CD14-positive monocyte (primary cell): ENCODE results near the gene STX10. TPM values are rescaled to one million over a fixed set of nuclear protein-coding genes. Genes with fewer than 3 reads are reported as not detected.
"Not testable (repeated sequence)": the region's sequence is repeated elsewhere in the genome, so short reads cannot be mapped to it uniquely, and the experiment has no call there.

Source experiments
- DNase-seq, 3 donors: peaks; one replicate each; pipeline ENCODE4 v3.0.0-alpha.2; 2011 to 2022
- H2AFZ ChIP-seq: 2 replicates; pipeline ENCODE4 v1.6.0; 2012; ENCODE audit warnings: mild to moderate bottlenecking, low read depth, low read length, inconsistent platforms; ENCODE audit not compliant: insufficient read depth, poor library complexity, severe bottlenecking
- H3K27ac ChIP-seq, 2 donors: 1 replicate in 1 of 2; 2 replicates in 1 of 2; pipeline ENCODE4 v1.5.1; 2012 to 2013; ENCODE audit warnings: low read length in 2 of 2, control low read depth in 1 of 2, inconsistent platforms in 1 of 2, low read depth in 1 of 2, mild to moderate bottlenecking in 1 of 2
- H3K27me3 ChIP-seq, 2 donors: one replicate each; pipeline versions ENCODE4 v1.6.0 to v1.6.1; 2011 to 2013; ENCODE audit warnings: low read length in 2 of 2; ENCODE audit not compliant: control insufficient read depth in 2 of 2, insufficient read depth in 2 of 2
- H3K36me3 ChIP-seq, 2 donors: replicated peaks in 1 of 2; 1 replicate in 1 of 2; 2 replicates in 1 of 2; pipeline versions ENCODE4 v1.5.1 to v1.6.1; 2012 to 2013; ENCODE audit warnings: low read length in 2 of 2, control low read depth in 1 of 2, inconsistent platforms in 1 of 2, mild to moderate bottlenecking in 1 of 2; ENCODE audit not compliant: insufficient read depth in 2 of 2, control insufficient read depth in 1 of 2
- H3K4me1 ChIP-seq, 2 donors: 1 replicate in 1 of 2; 2 replicates in 1 of 2; pipeline versions ENCODE4 v1.5.1 to v1.6.1; 2012 to 2013; ENCODE audit warnings: low read length in 2 of 2, control low read depth in 1 of 2, inconsistent platforms in 1 of 2, mild to moderate bottlenecking in 1 of 2, moderate library complexity in 1 of 2; ENCODE audit not compliant: insufficient read depth in 2 of 2, control insufficient read depth in 1 of 2
- H3K4me2 ChIP-seq: replicated peaks from 2 replicates; pipeline ENCODE3; 2012; ENCODE audit warnings: low read length, moderate library complexity, mild to moderate bottlenecking; ENCODE audit not compliant: poor library complexity, severe bottlenecking; ENCODE audit errors: extremely low read depth
- H3K4me3 ChIP-seq, 3 experiments: fragments of 200-600 bp in 1 of 3; sonication (generic) in 1 of 3; replicated peaks in 1 of 3; 1 replicate in 2 of 3; 2 replicates in 1 of 3; pipeline ENCODE4 v1.5.1; 2011 to 2013; ENCODE audit warnings: low read length in 3 of 3, mild to moderate bottlenecking in 3 of 3, control low read depth in 2 of 3, low read depth in 2 of 3, inconsistent platforms in 1 of 3, moderate library complexity in 1 of 3
- H3K79me2 ChIP-seq: 2 replicates; pipeline ENCODE4 v1.6.0; 2012; ENCODE audit warnings: mild to moderate bottlenecking, control low read depth, inconsistent platforms, low read length, moderate library complexity; ENCODE audit not compliant: insufficient read depth
- H3K9ac ChIP-seq: 2 replicates; pipeline ENCODE4 v1.6.0; 2017; ENCODE audit warnings: low read length, mild to moderate bottlenecking; ENCODE audit not compliant: insufficient read depth, poor library complexity, severe bottlenecking
- H3K9me3 ChIP-seq, 2 donors: replicated peaks in 1 of 2; 1 replicate in 1 of 2; 2 replicates in 1 of 2; pipeline versions ENCODE4 v1.5.1 to v1.6.1; 2012 to 2013; ENCODE audit warnings: low read length in 2 of 2, control low read depth in 1 of 2; ENCODE audit not compliant: control insufficient read depth in 1 of 2, insufficient read depth in 1 of 2
- H4K20me1 ChIP-seq: 2 replicates; pipeline ENCODE4 v1.6.0; 2012; ENCODE audit warnings: mild to moderate bottlenecking, low read length, control low read depth, moderate library complexity; ENCODE audit not compliant: insufficient read depth
- H3K27ac Mint-ChIP-seq, 7 donors: one replicate each; pipeline ENCODE4 v1.8.0; 2020; ENCODE audit warnings: mild to moderate bottlenecking in 7 of 7, mixed read lengths in 7 of 7, moderate library complexity in 6 of 7, inconsistent platforms in 2 of 7
- H3K27me3 Mint-ChIP-seq, 3 donors: one replicate each; pipeline ENCODE4 v1.8.0; 2021 to 2022; ENCODE audit warnings: low read depth in 3 of 3, mild to moderate bottlenecking in 3 of 3, mixed read lengths in 3 of 3, moderate library complexity in 3 of 3, inconsistent platforms in 1 of 3
- H3K36me3 Mint-ChIP-seq, 2 donors: one replicate each; pipeline ENCODE4 v1.8.0; 2020; ENCODE audit warnings: mixed read lengths in 2 of 2, inconsistent platforms in 1 of 2, mild to moderate bottlenecking in 1 of 2
- H3K4me1 Mint-ChIP-seq: one replicate; pipeline ENCODE4 v1.8.0; 2020; ENCODE audit warnings: mild to moderate bottlenecking, mixed read lengths
- H3K4me3 Mint-ChIP-seq, 2 donors: one replicate each; pipeline ENCODE4 v1.8.0; 2020; ENCODE audit warnings: mild to moderate bottlenecking in 2 of 2, mixed read lengths in 2 of 2, moderate library complexity in 1 of 2
- H3K9me3 Mint-ChIP-seq, 7 donors: one replicate each; pipeline ENCODE4 v1.8.0; 2020 to 2022; ENCODE audit warnings: mixed read lengths in 7 of 7, mild to moderate bottlenecking in 6 of 7, moderate library complexity in 6 of 7, inconsistent platforms in 2 of 7
- WGBS: methylation state at CpG from one replicate; pipeline ENCODE4 v1.1.5; 2013; ENCODE audit warnings: missing lambda C conversion rate; ENCODE audit not compliant: insufficient coverage; 5-methylcytosine and 5-hydroxymethylcytosine counted together
- intact Hi-C, 2 donors: fragments of 100-400 bp; cut with micrococcal nuclease; formaldehyde crosslinking; loops; one replicate each; pipeline versions ENCODE4 v1.15.0 to v1.15.1; 2023
- polyA plus RNA-seq, 3 donors: library from polyadenylated mRNA; depleted of rRNA in 1 of 3; unstranded in 2 of 3; stranded (reverse) in 1 of 3; fragments of 300-500 nt in 2 of 3; fragments of >200 nt in 1 of 3; fragmentation: Illumina TruSeq in 2 of 3; gene quantifications; 1 replicate in 2 of 3; 2 replicates in 1 of 3; pipeline ENCODE4 v1.2.3, GENCODE V29; 2012 to 2021
- TF ChIP-seq, protein P1 (sequence below): fragments of 200-600 bp; IDR thresholded peaks from one replicate; pipeline ENCODE4 v1.8.0; 2022; ENCODE audit warnings: antibody characterized with exemption, mild to moderate bottlenecking

Gene STX10
- polyA plus RNA-seq, 3 donors: 158 to 392 (median 172) TPM

DNA sequence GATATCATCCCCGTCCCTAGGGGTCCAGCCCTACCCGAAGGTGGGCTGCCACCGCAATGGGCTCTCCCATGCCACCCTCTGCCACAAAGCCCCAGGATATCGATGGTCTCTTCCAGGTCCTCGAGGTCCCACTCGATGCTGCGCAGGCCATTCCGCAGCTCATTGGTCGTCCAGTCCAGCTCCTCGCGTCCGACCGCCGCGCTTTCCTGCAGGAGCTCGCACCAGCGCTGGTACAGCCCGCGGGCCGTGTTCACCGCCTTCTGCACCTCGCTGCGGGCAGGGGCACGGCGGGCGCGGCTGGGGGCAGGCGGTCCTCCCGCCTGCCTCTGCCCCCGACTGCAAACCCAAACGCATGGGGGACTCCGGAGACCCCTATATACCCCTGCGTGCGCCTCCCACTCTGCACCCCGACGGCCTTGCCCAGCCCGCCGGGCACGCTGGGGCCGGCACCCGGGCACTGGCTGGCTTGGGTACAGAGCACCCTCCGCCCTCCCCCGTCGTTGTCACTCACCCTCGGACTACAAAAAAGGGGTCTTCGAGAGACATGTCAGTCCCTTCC lies 468 bp downstream of the STX10 start:
- H4K20me1 ChIP-seq: peaks cover 39% of the 10 kb centered on the region
- H3K36me3 ChIP-seq: peaks cover 7 to 28% of the 10 kb centered on the region in 2 donors
- under 1% methylated on average over 46 of the region's 46 CpGs for WGBS
- TF ChIP-seq, protein P1, sequence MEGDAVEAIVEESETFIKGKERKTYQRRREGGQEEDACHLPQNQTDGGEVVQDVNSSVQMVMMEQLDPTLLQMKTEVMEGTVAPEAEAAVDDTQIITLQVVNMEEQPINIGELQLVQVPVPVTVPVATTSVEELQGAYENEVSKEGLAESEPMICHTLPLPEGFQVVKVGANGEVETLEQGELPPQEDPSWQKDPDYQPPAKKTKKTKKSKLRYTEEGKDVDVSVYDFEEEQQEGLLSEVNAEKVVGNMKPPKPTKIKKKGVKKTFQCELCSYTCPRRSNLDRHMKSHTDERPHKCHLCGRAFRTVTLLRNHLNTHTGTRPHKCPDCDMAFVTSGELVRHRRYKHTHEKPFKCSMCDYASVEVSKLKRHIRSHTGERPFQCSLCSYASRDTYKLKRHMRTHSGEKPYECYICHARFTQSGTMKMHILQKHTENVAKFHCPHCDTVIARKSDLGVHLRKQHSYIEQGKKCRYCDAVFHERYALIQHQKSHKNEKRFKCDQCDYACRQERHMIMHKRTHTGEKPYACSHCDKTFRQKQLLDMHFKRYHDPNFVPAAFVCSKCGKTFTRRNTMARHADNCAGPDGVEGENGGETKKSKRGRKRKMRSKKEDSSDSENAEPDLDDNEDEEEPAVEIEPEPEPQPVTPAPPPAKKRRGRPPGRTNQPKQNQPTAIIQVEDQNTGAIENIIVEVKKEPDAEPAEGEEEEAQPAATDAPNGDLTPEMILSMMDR: no peak
- peaks cover 82% of the 10 kb centered on the region for H3K79me2 ChIP-seq
- H3K4me1 Mint-ChIP-seq: peaks cover 31% of the 10 kb centered on the region
- H3K9me3 ChIP-seq: no peaks in the 10 kb centered on the region
- peak overlapping the region; percentile 75 for H2AFZ ChIP-seq
- H3K4me1 ChIP-seq: peaks cover 26 to 42% of the 10 kb centered on the region in 2 donors
- H3K27me3 ChIP-seq: no peaks in the 10 kb centered on the region
- peaks cover 0 to 12% (median 4%) of the 10 kb centered on the region in 3 donors for H3K27me3 Mint-ChIP-seq
- H3K4me3 Mint-ChIP-seq: peak overlapping the region; percentile 98 to 99
- intact Hi-C loops: loop anchor here (5.0 to 10.0 kb wide), 5 partner anchors 32 to 695 kb away; partner anchors contain the start of genes LYL1 (in 2 of the 2), JUNB (in 1 of the 2), NACC1 (in 1 of the 2) and RAD23A (in 1 of the 2)
- DNase-seq: peak in 2 of 3 donors; percentile 14 to 43
- peaks cover 0 to 14% (median 8%) of the 10 kb centered on the region in 7 donors for H3K9me3 Mint-ChIP-seq
- peak overlapping the region; percentile 97 for H3K9ac ChIP-seq
- H3K4me3 ChIP-seq: peak overlapping the region; percentile 86 to 100 (median 96)
- H3K36me3 Mint-ChIP-seq: peaks cover 11 to 37% of the 10 kb centered on the region in 2 donors
- H3K27ac Mint-ChIP-seq: peak overlapping the region; percentile 98 to 99 (median 99)
- H3K4me2 ChIP-seq: peak overlapping the region; percentile 86
- peak overlapping the region; percentile 95 to 97 for H3K27ac ChIP-seq

DNA sequence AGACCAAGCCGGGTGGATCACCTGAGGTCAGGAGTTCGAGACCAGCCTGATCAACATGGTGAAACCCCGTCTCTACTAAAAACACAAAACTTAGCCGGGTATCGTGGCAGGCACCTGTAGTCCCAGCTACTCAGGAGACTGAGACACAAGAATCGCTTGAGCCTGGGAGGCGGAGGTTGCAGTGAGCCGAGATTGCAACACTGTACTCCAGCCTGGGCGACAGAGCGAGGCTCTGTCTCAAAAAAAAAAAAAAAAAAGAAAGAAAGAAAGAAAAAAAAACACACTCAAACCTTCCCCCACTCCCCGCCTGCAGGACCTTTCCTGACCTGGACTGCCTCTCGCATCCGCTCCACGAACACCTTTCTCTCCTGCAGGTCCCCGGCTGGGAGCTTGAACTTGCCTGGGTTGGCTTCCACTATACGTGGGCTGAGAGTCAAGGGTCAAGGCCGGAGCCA lies 975 bp downstream of the STX10 start:
- 39% methylated on average over 9 of the region's 17 CpGs for WGBS
- Histone ChIP-seq H4K20me1 (peaks cover 39% of the 10 kb centered on the region), H3K4me3 (peak overlapping the region; percentile 86 to 100 (median 96)), H3K4me1 (peaks cover 27 to 47% of the 10 kb centered on the region in 2 donors), H2AFZ (peak overlapping the region; percentile 75), H3K36me3 (peaks cover 13 to 32% of the 10 kb centered on the region in 2 donors), H3K9ac (peak overlapping the region; percentile 97), H3K27ac (peak overlapping the region; percentile 95 to 97), H3K79me2 (peaks cover 82% of the 10 kb centered on the region), H3K4me2 (peak overlapping the region; percentile 86)
- intact Hi-C loops, H3K9me3 ChIP-seq, DNase-seq, H3K27me3 ChIP-seq: not testable (repeated sequence)
- Mint-ChIP-seq H3K9me3 (peaks cover 0 to 14% (median 8%) of the 10 kb centered on the region in 7 donors), H3K27me3 (peaks cover 0 to 11% (median 4%) of the 10 kb centered on the region in 3 donors), H3K36me3 (peaks cover 13 to 37% of the 10 kb centered on the region in 2 donors), H3K4me3 (peak overlapping the region; percentile 98 to 99), H3K4me1 (peaks cover 31% of the 10 kb centered on the region), H3K27ac (peak overlapping the region; percentile 96 to 99 (median 99))
